ENCODE data around the gene IER5L. TPM values are rescaled to one million over a fixed set of nuclear protein-coding genes. Genes with fewer than 3 reads are reported as not detected.

IER5L gene
- polyA plus RNA-seq, 1 donor (not counting 4 experiments of a cell fraction or from before 2014, with no cell fraction given), result 2.1 TPM

DNA sequence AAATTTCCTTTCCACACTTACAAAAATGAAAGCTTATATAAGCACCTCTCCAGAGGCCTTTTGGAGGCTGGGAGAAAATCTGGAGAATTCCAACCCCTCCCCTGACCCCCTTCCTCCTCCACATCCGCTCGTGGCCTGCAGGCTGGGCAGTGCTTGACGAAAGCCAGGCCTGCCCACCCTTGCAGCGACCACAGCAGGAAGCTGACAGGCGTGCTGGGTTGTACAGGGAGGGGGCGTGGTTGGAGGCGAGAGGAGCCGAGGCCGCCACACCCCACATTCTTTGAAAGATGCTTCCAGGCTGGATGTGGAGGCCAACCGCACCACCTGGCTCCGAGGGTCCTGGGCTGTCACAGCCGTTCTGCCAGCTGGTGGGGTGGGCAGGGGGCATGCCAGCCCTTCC is 47.8 kb upstream of the IER5L start:
- Histone ChIP-seq H3K36me3 (ENCODE audit: control insufficient read depth in 2 of 2, extremely low read depth in 1 of 2, insufficient read depth in 2 of 2, low read length in 2 of 2) (no peaks in the 10 kb centered on the region), H3K9me3 (ENCODE audit: control insufficient read depth, low read depth, low read length) (no peaks in the 10 kb centered on the region), H2AFZ (ENCODE audit: control insufficient read depth, low read length) (peak overlapping the region; percentile 8), H4K20me1 (ENCODE audit: control insufficient read depth, extremely low read depth, insufficient read depth, low read length) (no peaks in the 10 kb centered on the region), H3K9me1 (ENCODE audit: control insufficient read depth, extremely low read depth, insufficient read depth, low read length) (no peaks in the 10 kb centered on the region), H3K27me3 (ENCODE audit: control insufficient read depth, extremely low read depth, insufficient read depth, low read length) (no peaks in the 10 kb centered on the region), H3K4me1 (ENCODE audit: control insufficient read depth, extremely low read depth, insufficient read depth, low read length) (peaks cover 17% of the 10 kb centered on the region), H3K79me2 (ENCODE audit: control insufficient read depth, insufficient read depth, low read length) (no peaks in the 10 kb centered on the region), H3K4me2 (ENCODE audit: control insufficient read depth, extremely low read depth, insufficient read depth, low read depth, low read length) (peak overlapping the region; percentile 18), H3K9ac (ENCODE audit: control insufficient read depth, extremely low read depth, insufficient read depth, low read length) (no peak overlapping the region), H3K27ac (ENCODE audit: control insufficient read depth, insufficient read depth, low read length) (no peak overlapping the region), H3K4me3 (ENCODE audit: control insufficient read depth in 2 of 3, extremely low read depth in 1 of 3, insufficient read depth in 2 of 3, low read depth in 1 of 3, low read length in 3 of 3) (no peak overlapping the region)
- TF ChIP-seq EZH2 (IDR thresholded peaks at IDR 0.05; ENCODE audit: low read length) (no peak), CTCF (optimal IDR thresholded peaks at IDR 0.05 in 1 of 3, IDR thresholded peaks at IDR 0.05 in 1 of 3, conservative IDR thresholded peaks at IDR 0.05 in 1 of 3; ENCODE audit: extremely low read depth in 1 of 3, insufficient read depth in 2 of 3, low read length in 3 of 3) (peak in 1 of 3 experiments; percentile 9)
- FAIRE-seq (peak; percentile 89), DNase-seq (ENCODE audit: low read depth, low spot score) (peak; percentile 68)
- dilution Hi-C loops (cut with MboI; ENCODE audit: extremely low pct_ligation_motif_present, low sequenced_read_pairs), result no loop called here

GRCh38 chr9:129225490-129225778 is 47.4 kb upstream of the IER5L start:
- no peaks in the 10 kb centered on the region for H3K27me3 ChIP-seq (ENCODE audit: control insufficient read depth, extremely low read depth, insufficient read depth, low read length)
- no peak overlapping the region for H3K4me3 ChIP-seq (ENCODE audit: control insufficient read depth in 2 of 3, extremely low read depth in 1 of 3, insufficient read depth in 2 of 3, low read depth in 1 of 3, low read length in 3 of 3)
- no peaks in the 10 kb centered on the region for H4K20me1 ChIP-seq (ENCODE audit: control insufficient read depth, extremely low read depth, insufficient read depth, low read length)
- no peaks in the 10 kb centered on the region for H3K9me3 ChIP-seq (ENCODE audit: control insufficient read depth, low read depth, low read length)
- no peak overlapping the region for H3K27ac ChIP-seq (ENCODE audit: control insufficient read depth, insufficient read depth, low read length)
- dilution Hi-C loops (cut with MboI; ENCODE audit: extremely low pct_ligation_motif_present, low sequenced_read_pairs), result no loop called here
- H3K79me2 ChIP-seq (ENCODE audit: control insufficient read depth, insufficient read depth, low read length), result no peaks in the 10 kb centered on the region
- H3K9me1 ChIP-seq (ENCODE audit: control insufficient read depth, extremely low read depth, insufficient read depth, low read length), result no peaks in the 10 kb centered on the region
- H3K4me1 ChIP-seq (ENCODE audit: control insufficient read depth, extremely low read depth, insufficient read depth, low read length), result peaks cover 17% of the 10 kb centered on the region
- peak overlapping the region; percentile 18 for H3K4me2 ChIP-seq (ENCODE audit: control insufficient read depth, extremely low read depth, insufficient read depth, low read depth, low read length)
- no peak for FAIRE-seq
- no peak overlapping the region for H2AFZ ChIP-seq (ENCODE audit: control insufficient read depth, low read length)
- DNase-seq (ENCODE audit: low read depth, low spot score), result no peak
- H3K36me3 ChIP-seq (ENCODE audit: control insufficient read depth in 2 of 2, extremely low read depth in 1 of 2, insufficient read depth in 2 of 2, low read length in 2 of 2), result no peaks in the 10 kb centered on the region
- TF ChIP-seq CTCF (optimal IDR thresholded peaks at IDR 0.05 in 1 of 3, IDR thresholded peaks at IDR 0.05 in 1 of 3, conservative IDR thresholded peaks at IDR 0.05 in 1 of 3; ENCODE audit: extremely low read depth in 1 of 3, insufficient read depth in 2 of 3, low read length in 3 of 3), result no peak
- no peak for TF ChIP-seq EZH2 (IDR thresholded peaks at IDR 0.05; ENCODE audit: low read length)
- no peak overlapping the region for H3K9ac ChIP-seq (ENCODE audit: control insufficient read depth, extremely low read depth, insufficient read depth, low read length)
